GM20431 (cell line): ENCODE measurements around the gene TIA1.
"Not testable (repeated sequence)": the region's sequence is repeated elsewhere in the genome, so short reads cannot be mapped to it uniquely, and the experiment has no call there.

Experiments
- in situ Hi-C: fragments of 300-500 bp; cut with MseI, MboI; formaldehyde crosslinking; loops from one replicate; pipeline ENCODE4 v1.15.0; 2020; ENCODE audit warnings: low sequenced_read_pairs; ENCODE audit not compliant: unreplicated experiment

TIA1 gene

GRCh38 chr2:70226781-70227180, 21.6 kb downstream of the TIA1 start:
- in situ Hi-C loops, result no loop called here

- in situ Hi-C loops, result not testable (repeated sequence)
These were observed 25.1 kb downstream of the TIA1 start for GRCh38 chr2:70223305-70223704.

GRCh38 chr2:70214953-70215549, 33.4 kb downstream of the TIA1 start:
- in situ Hi-C loops, result no loop called here

- in situ Hi-C loops, result no loop called here
These were observed 34.1 kb downstream of the TIA1 start for GRCh38 chr2:70214365-70214764.

- in situ Hi-C loops, result no loop called here
These were observed 36.0 kb downstream of the TIA1 start for GRCh38 chr2:70212298-70212932.

- in situ Hi-C loops, result no loop called here
These were observed 36.8 kb downstream of the TIA1 start for GRCh38 chr2:70211595-70211994.

- in situ Hi-C loops, result no loop called here
These were observed 44.0 kb downstream of the TIA1 start for GRCh38 chr2:70204452-70204851.

GRCh38 chr2:70203086-70203485, 45.3 kb downstream of the TIA1 start:
- in situ Hi-C loops, result no loop called here

- in situ Hi-C loops, result no loop called here
These were observed 46.1 kb downstream of the TIA1 start for GRCh38 chr2:70202236-70202806.

- in situ Hi-C loops, result no loop called here
These were observed 46.6 kb downstream of the TIA1 start for GRCh38 chr2:70201831-70202230.

- in situ Hi-C loops, result no loop called here
These were observed 47.1 kb downstream of the TIA1 start for GRCh38 chr2:70201225-70201768.

GRCh38 chr2:70199320-70199864, 49.0 kb downstream of the TIA1 start:
- in situ Hi-C loops, result no loop called here

GRCh38 chr2:70192516-70192915, 55.9 kb downstream of the TIA1 start:
- in situ Hi-C loops, result no loop called here

- in situ Hi-C loops, result no loop called here
These were observed 57.1 kb downstream of the TIA1 start for GRCh38 chr2:70191244-70191735.

GRCh38 chr2:70190418-70191243, 57.8 kb downstream of the TIA1 start, which contains the start of gene C2orf42:
C2orf42 (minus strand) TSS chr2:70191019; CDS start chr2:70181985, 9,034 bp downstream.
- in situ Hi-C loops, result no loop called here

GRCh38 chr2:70188460-70188859, 60.0 kb downstream of the TIA1 start:
- in situ Hi-C loops, result no loop called here

- in situ Hi-C loops, result not testable (repeated sequence)
These were observed 61.3 kb downstream of the TIA1 start for GRCh38 chr2:70187170-70187569.

GRCh38 chr2:70182689-70183088, 65.7 kb downstream of the TIA1 start:
- in situ Hi-C loops, result no loop called here

GRCh38 chr2:70181363-70181956, 67.0 kb downstream of the TIA1 start:
- in situ Hi-C loops, result no loop called here

- in situ Hi-C loops, result loop anchor here (25.0 kb wide), 1 partner anchor 261 kb away; the partner anchor contains the start of gene MXD1
These were observed 74.9 kb downstream of the TIA1 start for GRCh38 chr2:70173520-70173919.
